Hematopoietic multipotent progenitor cell treated with erythropoietin and hydrocortisone succinate and interleukin-3 and kit ligand, for 4 days (in vitro differentiated cells): ENCODE measurements around the gene DMXL1.

Experiments used
- DNase-seq: peaks from one replicate; pipeline ENCODE4 v3.0.0-alpha.2; 2015

The DMXL1 gene

DNA sequence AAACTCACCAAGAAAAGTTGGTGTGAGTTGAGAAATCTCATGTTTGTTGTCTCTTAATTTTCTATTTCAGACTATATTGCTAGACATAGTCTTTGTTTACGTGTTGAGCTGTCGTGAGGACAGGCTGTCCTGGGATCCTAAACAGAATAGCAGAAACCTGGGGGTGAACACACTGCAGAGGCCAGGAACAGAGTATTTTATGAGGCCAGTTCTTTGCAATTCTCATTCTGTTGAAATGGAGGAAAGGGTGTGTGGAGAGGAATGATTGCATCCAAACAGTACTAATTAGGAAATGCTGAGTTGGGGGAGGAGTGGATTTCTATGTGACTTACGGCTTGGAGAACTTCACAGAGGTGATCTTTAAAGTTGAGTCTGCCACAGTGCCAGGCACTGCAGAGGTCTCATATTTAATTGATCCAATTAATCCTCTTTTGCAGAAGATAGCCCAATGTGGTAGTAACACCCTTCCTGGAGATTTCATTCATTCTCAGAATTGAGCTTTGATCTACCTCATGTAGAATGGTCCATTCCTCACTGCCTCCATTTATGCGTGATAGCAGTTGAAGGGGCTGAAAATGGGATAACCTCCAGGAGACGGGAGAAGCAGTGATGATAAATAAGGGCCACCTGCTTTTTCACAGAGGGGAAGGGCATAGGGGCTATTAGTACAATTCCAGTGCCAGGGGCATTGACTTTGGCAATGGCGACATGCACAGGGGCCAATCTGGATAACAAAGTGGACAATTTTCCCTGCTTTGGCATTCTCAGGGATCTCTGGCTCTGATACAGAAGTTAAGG lies 200.3 kb downstream of the DMXL1 start:
- DNase-seq, result peak; percentile 49

DNA sequence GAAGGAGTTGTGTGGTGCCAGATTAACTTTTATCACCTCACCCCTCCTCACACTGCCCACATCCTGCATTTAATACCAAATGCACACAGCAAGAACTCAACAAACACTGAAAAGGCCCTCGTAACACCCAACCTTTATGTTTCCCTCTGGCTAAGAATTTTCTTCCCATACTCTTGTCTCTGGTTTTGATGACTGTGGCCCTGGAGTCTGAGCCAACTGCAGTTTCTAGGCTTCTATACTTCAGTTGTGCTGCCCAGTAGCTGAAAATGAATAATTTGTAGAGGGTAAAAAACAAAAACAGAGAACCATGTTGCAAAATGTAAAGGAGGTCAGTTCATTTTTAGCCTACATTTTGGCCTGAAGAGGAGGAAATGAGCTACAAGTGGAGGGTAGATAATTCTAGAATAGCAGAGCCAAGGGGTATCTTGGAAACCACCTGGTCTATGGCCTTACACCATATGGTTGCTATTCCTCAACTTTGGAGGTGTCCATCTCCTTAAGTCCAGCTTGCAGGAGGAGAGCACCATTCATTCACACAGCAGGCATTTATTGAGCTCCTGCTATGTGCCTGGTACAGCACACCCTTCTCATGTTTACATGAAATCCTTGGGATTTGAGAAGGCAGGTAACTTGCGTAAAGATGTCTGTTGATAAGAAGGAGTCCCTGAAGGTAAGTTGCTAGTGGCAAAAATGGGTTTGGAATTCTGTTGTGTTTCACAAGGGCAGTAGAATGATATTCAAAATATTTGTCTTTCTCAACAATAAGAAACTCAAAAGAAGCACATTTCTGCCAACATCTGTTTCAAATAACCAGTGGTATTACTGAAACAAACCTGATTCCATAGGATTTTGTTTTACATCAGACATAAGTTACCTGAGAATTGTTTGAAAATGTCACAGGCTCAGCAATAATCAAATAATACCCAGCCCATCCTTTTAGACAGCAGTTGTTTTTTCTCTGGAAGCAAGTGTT lies 201.2 kb downstream of the DMXL1 start:
- no peak for DNase-seq

DNA sequence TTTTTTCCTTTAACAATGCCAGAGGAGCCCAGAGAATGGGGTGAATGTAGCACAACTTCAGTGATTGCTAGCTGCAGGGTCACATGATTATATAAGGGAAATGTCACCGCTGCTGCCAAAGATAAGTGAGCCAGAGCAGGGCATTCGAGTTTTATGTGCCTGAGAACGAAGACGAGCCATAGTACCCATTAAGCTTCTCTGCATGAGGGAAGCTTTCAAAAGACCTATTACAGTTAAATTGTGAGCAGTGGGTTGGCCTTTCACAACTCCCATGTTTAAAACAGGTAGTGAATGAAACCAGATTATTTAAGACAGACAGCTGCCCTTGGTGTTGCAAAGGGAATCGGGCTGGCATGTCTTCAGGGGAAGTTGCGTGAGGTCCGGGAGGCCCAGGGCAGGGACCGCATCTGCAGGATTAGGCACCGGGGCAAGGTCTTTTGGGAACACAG lies 202.5 kb downstream of the DMXL1 start:
- DNase-seq, result peak; percentile 89

DNA sequence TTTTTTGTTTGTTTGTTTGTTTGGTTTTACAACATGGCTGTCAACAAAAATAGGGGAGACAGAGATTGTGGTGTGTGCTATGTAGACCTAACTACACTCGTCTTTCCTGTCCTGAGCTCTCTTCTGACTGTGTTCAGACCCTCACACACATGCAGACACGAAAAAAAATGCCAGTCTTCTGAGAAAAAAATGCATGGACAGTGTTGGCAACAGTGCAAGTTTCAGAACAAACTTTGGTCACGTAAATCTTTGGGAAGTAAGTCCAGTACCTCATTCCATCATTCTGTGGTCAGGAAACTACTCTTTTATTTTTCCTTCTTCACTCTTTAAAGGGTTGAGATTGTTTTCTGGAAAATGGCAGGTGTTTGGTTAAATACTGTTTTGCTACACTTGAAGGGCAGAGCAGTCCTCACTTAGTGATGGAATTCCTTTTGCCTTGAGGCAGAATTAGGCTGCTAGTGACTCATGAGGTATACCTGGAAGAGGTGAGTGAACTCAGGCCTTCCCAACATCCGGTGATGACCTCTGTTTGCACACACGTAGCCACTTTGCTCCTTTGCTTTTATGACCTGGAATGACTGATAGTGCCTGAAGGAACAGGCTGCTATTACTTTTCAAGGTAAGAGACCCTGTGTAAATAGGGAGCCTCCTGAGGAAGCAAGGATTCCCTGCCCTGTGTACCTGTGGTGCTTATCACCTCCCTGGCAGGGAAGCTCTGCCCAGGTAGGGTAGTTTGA lies 203.3 kb downstream of the DMXL1 start:
- no peak for DNase-seq

DNA sequence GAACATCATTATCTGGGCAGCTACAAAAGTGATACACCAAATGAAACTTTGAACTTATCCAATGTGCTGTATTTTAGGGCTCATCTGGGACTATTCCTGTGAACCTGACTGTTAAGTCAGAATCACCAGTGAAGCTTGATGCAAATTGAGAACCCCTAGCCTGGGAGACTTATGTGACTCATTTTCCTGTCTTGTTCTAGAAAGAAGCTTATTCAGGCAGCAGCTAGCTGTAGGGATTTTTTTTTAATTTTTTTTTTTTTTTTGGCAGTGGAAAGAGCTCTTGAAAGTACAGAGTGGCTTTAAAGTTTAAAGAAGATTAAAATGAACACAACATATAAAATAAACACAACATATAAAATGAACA lies 203.9 kb downstream of the DMXL1 start:
- peak; percentile 42 for DNase-seq

DNA sequence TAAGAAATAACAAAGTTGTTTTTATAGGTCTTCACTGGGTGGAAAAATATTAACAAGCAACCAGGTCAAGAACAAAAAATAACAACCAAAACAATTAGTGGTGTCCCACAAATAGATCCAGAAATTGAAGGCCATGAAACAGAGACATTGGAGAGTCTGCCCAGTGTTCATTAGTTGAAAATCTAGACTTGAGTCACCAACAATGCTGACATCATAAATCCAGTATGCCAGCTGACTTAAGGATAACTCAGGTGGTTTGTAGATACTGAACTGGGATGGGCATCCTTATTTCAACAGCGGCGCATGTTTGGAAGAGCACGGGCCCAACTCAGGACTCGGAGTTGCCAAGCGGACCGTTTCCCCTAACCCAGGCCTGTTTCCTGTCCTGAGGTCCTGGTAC lies 204.3 kb downstream of the DMXL1 start:
- no peak for DNase-seq

DNA sequence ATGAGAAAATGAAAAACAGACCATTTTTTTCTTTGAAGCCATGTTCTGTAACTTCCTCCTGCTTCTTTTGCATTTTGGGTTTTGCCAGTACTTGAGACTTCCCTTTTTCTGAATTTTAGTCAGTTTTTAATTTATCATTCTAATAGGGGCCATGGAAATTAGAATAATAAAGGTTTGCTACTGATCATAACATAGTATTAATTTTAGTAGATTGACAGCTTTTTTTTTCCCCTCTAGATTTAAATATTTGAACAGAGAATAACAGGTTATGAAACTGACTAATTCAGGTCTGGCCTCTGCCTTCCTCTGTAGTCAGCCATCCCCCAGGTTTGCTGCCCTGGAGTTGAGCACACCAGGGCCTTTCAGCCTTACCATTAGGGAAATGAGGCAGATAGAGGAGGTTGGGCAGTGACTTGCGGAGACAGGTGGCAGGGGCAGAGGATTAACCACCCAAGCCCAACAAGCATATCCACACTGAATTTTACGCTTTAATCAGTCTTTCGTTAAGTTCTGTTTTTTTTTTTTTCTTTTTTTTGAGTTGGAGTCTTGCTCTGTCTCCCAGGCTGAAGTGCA lies 204.8 kb downstream of the DMXL1 start:
- peak; percentile 56 for DNase-seq

DNA sequence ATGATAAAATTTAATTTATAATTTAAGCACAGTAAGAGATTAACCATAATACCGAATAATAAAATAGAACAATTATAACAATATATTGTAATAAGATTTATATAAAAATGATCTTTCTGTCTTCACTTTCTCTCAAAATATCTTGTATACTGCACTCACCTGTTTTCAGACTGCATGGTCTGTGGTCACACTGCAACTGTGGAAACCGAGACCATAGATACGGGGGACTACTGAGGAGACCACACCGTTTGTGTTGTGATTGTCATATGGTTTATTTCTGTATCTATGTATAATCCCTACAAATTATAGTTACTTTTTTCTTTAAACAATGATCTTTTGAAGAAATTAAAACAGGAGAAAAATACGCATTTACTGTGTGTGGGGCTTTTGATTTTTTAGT lies 206.1 kb downstream of the DMXL1 start:
- no peak for DNase-seq

DNA sequence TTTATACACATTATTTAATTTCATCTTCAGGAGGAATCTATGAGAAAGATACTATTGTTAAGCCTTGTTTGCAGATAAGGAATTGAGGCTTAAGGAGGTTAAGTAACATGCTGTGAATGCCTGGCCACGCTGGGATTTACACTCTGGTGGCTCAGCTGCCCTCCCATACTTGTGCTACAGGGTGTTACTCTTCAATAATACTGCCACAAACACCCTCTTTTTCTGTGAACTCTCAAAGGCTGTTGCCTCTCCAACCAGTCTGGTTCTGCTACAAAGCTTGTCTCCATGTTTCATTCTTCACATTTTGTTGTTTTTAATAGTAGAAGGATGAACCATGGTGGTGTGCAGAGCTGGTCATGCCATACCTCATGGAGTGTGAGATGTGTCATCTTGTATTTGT lies 208.2 kb downstream of the DMXL1 start:
- no peak for DNase-seq

DNA sequence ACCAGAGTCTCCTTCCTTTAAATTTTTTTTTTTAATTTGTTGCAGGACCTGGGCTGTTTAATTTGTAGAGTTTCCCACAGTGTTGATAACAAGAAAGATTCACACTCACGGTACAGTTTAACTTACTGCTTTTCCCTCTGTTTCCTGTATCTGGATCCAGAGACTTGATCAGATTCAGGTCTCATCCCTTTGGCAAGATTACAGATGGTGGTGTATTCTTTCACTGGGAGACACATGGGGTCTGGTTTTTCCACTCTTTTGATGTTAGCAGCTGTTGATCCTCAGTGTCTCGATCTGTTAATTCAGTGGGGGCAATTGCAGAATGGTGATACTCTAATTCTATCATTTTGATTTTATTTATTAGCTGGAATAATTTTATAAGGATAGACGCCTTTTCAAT lies 209.5 kb downstream of the DMXL1 start:
- DNase-seq, result no peak

DNA sequence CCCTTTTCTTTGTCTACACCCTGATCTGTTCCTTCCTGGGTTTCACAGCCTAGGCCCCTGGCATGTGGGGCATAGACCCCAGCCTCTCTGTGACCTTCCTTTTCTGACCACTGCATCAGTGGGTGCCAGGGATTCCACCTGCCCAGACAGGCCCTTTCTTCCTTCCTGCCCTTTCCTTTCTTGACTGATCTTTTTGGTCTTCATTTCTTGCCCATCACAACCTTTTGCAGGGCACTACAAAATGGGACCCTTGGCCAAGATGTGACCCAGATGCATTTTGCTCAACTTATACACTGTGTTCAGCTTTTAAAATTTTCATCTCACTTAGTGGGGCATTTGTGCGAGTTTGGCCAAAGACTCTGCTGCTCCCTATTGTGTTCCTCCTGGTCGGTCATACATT lies 211.7 kb downstream of the DMXL1 start:
- DNase-seq, result no peak

DNA sequence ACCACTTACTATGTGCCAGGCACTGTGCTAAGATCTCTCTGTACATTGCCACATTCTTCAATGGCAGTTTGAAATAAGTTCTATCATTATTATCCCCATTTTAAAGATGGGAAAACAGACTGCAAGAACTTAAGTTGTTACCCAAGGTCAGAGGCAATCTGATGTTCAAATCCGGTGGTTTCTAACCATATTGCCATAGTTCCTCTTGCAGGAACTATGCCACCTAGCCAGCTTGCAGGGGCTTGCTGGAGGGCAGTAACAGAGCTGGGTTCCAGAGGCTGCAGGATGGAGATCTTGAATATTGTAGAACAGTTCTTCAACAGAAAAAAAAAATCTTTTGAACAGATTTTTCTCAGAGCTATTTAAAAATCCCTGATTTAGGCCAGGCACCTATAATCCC lies 213.1 kb downstream of the DMXL1 start:
- DNase-seq, result peak; percentile 71

DNA sequence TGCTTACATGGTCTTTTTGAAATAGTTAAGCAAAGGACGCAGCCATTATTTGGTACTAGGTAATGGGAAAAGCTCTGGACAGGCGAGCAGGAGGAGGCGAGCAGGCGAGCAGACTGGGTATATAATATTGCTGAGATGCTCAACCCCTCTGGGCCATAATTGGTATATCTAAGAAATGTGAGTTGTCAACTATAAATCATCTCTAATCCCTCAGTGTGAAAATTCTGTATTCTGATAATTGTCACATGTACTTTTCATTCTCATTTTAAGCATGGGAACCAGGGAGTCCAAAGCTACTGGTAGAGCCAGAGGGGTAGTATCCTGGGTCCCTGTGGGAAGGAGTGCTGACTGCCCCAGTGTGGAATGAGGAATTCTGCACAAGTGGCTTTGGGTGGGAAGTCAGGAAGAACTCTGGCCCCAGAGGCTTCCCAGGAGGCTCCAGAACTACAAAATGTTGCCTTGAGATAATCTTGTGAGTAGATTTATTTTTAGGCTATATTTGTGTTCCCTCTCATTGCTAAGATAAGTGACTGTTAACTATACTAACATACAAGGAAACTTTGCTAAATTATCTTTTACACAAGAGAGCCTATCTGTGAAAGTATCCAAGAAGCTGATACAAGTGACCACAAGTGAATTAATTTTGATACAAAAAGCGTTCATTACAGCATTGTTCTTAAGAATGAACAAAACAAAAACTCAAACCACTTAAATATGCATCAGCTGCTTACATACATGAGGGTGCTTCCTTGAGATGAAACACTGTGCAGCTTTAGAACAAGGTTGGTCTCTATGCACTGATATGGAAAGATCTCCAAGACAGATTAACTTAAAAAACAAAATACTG lies 214.4 kb downstream of the DMXL1 start:
- peak; percentile 47 for DNase-seq

DNA sequence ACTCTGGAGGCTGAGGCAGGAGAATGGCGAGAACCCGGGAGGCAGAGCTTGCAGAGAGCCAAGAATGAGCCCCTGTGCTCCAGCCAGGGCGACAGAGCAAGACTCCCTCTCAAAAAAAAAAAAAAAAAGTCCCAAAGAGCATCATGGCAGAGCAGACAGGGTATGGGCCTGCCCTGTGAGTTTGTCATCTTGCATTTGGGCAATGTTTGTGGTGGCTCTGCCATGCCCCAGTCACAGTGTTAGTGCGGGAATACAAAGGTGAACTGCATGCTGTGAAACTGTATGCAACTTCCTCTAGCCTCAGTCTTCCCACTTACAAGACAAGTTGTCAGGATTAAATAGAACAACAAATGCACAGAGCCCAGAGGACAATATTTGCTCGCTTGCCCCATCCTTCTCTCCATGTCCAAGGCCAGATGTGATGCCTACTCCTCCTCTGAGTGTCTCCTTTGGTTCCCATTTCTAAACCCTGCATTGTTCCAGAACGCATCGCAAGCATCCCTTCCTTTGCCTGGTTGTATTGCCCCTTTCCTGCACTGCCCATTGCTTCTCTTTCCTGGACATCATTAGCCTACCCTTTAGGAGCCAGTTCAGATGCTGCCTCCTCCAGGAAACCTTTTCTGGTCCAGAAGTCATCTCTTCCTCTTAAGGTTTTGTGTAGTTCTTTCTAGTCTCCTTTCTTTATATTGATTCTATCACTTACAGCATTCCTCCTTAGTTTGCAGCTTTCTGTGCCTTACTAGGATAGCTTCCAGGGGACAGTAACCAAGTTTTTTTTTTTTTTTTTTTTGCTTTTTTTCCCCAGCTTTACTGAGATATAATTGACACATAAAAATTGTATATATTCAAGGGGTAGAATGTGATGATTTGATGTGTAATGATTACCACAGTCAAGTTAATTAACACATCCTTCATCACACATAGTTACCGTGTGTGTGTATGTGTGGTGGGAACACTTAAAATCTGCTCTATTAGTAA lies 215.9 kb downstream of the DMXL1 start:
- no peak for DNase-seq

DNA sequence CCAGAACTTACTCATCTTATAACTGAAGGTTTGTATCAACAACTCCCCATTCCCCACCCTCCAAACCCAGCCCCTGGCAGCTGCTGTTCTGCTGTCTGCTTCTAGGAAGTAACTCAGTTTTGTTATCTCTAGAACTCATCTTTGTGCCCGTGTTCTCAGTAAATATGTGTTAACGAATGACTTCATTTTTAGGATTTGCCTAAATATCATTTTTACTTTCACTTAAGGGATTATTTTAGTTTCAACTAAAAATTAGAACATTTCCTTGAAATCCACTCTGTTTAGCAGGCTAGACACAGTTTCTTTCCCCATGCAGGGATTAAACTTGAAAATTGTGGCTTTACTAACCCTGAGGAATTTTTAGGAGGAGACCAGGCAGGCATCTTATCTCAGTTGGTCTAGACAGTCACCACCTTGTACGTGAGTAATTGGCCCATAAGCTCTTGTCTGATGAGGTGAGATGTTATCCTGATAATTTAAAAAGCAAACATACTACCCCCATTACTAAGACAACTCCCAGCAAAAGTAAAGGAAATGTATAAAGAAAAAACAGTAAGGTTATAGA lies 216.7 kb downstream of the DMXL1 start:
- DNase-seq, result peak; percentile 73

DNA sequence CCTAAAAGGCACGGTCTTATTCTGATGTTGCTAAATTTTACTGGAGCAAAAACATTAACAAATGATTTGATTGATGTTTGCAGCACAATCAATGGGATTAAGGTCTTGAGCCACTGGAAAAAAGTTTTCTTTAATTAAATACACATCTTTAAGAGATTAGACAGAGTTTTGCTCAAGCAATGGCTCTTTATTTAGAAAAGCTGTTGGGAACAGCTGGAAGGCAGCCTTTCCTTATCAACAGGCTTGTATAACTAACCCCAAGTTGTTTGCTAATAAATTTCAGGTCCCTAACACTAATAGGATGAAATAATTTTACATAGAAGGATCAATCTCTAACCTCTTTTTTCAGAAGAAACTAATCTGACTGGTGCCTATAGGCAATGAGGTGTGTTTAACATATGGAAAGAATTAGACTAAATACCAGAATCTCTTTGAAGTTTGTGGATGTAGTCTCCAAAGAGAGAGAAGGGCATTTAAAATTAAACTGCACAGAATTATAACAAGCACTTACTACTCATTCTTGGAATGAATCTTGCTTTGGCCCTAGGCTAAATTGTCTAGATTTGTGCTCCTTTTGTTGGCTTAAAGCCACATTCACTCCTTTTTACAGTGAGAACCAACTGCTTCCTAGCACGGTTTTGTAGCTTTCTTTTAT lies 217.6 kb downstream of the DMXL1 start:
- DNase-seq, result no peak

DNA sequence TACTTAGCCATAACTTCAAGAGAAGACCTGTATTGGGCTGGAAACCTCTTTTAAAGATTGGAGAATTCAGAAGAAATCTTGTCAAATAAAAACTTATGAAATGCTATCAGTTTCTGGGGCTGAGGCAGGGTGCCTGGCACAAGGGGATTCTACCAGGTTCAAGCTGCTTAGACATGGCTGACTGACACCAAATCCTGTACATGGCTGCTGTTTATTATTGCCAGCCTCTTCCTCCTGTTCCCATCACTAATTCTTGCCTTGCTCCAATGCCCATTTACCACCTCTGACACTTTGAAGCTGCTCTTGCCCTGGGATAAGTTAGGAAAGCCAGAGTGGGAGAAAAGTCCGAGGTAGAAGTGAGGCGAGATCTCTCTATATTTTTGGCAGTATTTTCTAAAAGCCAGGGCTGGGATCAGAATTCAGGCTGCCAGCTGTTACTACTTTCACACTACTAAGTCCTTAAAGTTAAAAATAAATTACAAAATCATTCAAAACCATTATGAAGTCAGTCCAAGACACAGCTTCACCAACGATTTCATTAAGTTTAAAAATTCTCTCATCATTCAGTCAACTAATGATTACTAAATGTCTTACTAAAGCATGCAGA lies 218.7 kb downstream of the DMXL1 start:
- no peak for DNase-seq

DNA sequence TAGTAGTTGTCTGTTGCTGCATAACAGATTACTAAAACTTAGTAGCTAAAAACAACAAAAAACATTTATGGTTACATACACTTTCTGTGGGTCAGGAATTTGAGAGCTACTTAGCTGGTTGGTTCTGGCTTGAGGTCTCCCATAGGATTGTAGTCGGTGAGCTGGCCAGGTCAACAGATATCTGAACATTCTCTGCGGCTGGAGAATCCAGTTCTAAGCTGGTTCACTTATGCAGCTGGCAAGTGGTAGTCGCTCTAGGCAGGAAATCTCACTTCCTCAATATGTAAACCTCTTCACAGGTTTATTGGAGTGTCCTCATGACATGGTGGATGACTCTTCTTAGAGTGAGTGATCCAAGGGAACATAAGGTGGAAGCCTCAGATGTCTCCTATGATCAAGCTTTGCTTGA lies 219.3 kb downstream of the DMXL1 start:
- DNase-seq, result peak; percentile 72

DNA sequence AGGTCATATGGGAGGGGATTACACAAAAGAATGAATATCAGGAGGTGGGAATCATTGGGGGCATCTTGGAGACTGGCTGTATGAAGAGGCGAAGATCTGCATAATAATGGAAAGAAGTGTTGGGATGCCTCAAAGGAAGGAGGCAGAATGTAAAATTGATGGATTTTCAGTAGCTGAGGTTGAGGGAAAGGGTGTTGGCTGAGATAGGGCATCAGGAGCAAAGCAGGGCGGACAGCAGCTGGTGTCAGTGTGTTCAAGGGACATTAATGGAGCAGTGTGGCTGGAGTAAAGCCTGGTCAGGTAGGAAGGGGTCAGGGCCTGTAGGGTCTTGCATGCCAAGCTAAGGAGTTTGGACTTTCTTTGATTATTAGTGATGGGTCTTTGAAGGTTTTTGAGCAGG lies 219.7 kb downstream of the DMXL1 start:
- no peak for DNase-seq
